Neutrophil (primary cell): ENCODE measurements around the gene TIMM21.

Experiments
- H3K27ac ChIP-seq: fragments of 200-600 bp; sonication (generic); 2 replicates; pipeline ENCODE4 v1.5.1; 2016; ENCODE audit warnings: mild to moderate bottlenecking, moderate library complexity
- H3K27me3 ChIP-seq: fragments of 200-600 bp; sonication (generic); 2 replicates; pipeline ENCODE4 v1.6.0; 2016; ENCODE audit warnings: mild to moderate bottlenecking
- H3K36me3 ChIP-seq: fragments of 200-600 bp; sonication (generic); 2 replicates; pipeline ENCODE4 v1.5.1; 2017
- H3K4me1 ChIP-seq, 2 experiments: fragments of 200-600 bp in 1 of 2; sonication (generic) in 1 of 2; 1 replicate in 1 of 2; 2 replicates in 1 of 2; pipeline versions ENCODE4 v1.5.1 to v1.6.1; 2013 to 2016; ENCODE audit warnings: low read depth in 1 of 2, low read length in 1 of 2, mild to moderate bottlenecking in 1 of 2, moderate library complexity in 1 of 2; ENCODE audit not compliant: control insufficient read depth in 1 of 2, insufficient read depth in 1 of 2
- H3K4me3 ChIP-seq, 2 experiments: fragments of 200-600 bp in 1 of 2; sonication (generic) in 1 of 2; 1 replicate in 1 of 2; 2 replicates in 1 of 2; pipeline ENCODE4 v1.5.1; 2013 to 2016; ENCODE audit warnings: low read depth in 1 of 2, low read length in 1 of 2, mild to moderate bottlenecking in 1 of 2, moderate library complexity in 1 of 2
- H3K9me3 ChIP-seq: fragments of 200-600 bp; sonication (generic); 2 replicates; pipeline ENCODE4 v1.5.1; 2016
- TF ChIP-seq, protein P1 (sequence below): fragments of 200-600 bp; sonication (generic); IDR thresholded peaks from 2 replicates; pipeline ENCODE4 v1.5.1; 2016; ENCODE audit warnings: antibody characterized with exemption

The TIMM21 gene

DNA sequence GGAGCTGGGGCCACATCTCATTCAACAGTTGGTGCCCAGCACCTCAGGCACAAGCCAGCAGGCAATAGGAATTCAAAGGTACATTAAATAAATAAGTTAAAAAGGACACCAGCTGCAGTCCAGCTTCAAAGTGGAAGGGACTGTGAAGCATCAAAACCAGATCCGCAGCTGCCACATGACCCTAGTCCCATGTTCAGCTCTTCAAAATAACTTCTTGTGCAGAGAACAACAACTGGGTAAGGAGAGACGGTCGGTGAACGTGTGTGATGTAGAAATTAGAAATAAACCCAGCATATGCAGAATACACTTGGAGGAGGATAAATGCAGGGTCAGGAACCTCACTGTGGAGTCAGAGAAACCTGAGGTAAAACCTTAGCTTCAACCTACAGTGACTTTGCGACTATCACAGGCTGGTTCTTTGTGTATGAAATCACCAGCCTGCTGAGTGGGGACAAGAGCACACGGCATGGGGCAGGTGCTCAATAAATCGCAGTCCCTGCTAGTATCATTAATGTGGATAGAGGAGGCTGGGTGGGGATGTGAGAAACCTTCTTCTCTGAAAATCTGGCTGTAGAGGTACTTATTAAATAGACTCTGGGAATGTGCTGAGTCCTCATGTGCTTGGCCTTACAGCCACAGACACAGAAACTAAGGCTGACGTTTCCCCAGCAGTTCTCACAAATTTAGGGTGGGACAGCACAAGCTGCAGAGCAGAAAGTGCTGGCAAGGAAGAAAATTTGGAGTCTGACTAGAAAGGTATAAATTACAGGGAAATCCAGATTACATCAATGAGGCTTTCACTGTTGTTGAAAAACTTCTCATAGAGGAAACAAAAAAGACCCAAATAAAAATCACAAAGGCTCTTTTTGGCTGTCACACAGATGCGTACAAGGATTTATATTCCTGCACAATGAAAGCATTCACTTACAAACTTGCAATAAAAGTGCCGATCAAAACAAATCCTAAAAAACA is 21.4 kb upstream of the TIMM21 start:
- Histone ChIP-seq H3K27me3 (peaks cover 23% of the 10 kb centered on the region), H3K36me3 (no peaks in the 10 kb centered on the region), H3K4me3 (no peak overlapping the region), H3K27ac (no peak overlapping the region), H3K4me1 (no peaks in the 10 kb centered on the region), H3K9me3 (no peaks in the 10 kb centered on the region)
- TF ChIP-seq, protein P1, sequence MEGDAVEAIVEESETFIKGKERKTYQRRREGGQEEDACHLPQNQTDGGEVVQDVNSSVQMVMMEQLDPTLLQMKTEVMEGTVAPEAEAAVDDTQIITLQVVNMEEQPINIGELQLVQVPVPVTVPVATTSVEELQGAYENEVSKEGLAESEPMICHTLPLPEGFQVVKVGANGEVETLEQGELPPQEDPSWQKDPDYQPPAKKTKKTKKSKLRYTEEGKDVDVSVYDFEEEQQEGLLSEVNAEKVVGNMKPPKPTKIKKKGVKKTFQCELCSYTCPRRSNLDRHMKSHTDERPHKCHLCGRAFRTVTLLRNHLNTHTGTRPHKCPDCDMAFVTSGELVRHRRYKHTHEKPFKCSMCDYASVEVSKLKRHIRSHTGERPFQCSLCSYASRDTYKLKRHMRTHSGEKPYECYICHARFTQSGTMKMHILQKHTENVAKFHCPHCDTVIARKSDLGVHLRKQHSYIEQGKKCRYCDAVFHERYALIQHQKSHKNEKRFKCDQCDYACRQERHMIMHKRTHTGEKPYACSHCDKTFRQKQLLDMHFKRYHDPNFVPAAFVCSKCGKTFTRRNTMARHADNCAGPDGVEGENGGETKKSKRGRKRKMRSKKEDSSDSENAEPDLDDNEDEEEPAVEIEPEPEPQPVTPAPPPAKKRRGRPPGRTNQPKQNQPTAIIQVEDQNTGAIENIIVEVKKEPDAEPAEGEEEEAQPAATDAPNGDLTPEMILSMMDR = no peak

DNA sequence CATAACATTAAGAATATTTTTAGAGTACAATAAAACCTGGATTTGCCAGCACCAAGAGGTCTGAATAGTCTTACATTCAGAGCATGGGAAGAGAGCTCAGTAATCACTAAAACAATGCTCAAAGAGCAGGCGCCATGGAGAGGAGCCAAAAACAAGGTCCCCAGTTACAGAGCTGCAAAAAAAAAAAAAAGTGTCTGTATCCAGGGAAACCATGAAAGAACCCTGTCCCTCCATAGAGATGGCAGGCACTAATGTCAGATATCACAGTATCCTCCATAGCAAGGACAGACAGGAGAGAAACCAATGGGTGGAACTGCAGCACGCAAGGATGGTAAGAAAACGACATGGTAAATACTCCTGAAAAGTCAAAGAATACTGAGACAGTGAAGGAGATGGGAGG is 20.2 kb upstream of the TIMM21 start:
- Histone ChIP-seq H3K36me3 (no peaks in the 10 kb centered on the region), H3K27ac (no peak overlapping the region), H3K27me3 (peaks cover 21% of the 10 kb centered on the region), H3K4me1 (no peaks in the 10 kb centered on the region), H3K4me3 (no peak overlapping the region), H3K9me3 (no peaks in the 10 kb centered on the region)
- TF ChIP-seq, protein P1 = no peak

DNA sequence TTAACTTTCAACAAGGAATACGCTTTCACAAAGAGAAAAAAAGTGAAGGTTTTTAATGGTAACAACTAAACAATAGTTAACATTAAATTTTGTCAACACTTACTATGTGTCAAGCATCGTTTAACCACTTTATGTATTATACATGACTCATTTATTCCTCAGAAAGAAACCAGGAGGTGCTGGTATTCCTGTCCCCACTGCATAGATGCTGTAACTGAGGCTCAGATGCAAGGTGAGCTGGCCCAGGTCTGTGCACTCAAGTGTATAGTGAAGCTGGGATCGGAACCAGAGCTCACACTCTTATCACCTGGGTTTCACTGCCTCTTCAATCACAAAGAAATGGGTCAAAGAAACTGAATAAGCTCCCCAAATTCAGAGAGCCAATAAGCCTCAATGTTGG is 17.2 kb upstream of the TIMM21 start:
- no peaks in the 10 kb centered on the region for H3K36me3 ChIP-seq
- H3K27me3 ChIP-seq = peaks cover 21% of the 10 kb centered on the region
- TF ChIP-seq, protein P1 = no peak
- H3K4me3 ChIP-seq = no peak overlapping the region
- no peaks in the 10 kb centered on the region for H3K4me1 ChIP-seq
- no peaks in the 10 kb centered on the region for H3K9me3 ChIP-seq
- no peak overlapping the region for H3K27ac ChIP-seq

DNA sequence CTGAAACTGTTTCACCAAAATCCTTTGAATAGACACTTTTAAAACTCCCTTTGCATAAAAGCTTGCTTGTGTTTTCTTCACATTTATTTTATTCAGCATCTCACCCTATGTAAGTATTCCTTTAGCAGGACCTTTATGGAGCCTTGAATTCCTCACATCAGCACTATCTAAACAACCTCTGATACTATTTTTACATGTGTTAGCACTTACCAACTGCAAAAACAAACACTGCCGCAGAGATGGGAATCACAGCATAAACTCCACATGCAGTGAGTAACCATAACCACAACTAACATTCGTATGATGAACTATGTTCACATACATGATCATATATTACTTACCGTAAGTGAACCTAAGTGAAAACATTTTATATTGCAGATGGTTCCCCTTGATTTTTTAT is 16.1 kb upstream of the TIMM21 start:
- no peaks in the 10 kb centered on the region for H3K9me3 ChIP-seq
- no peaks in the 10 kb centered on the region for H3K36me3 ChIP-seq
- H3K4me1 ChIP-seq = no peaks in the 10 kb centered on the region
- TF ChIP-seq, protein P1 = no peak
- H3K27me3 ChIP-seq = peaks cover 18% of the 10 kb centered on the region
- no peak overlapping the region for H3K27ac ChIP-seq
- no peak overlapping the region for H3K4me3 ChIP-seq

DNA sequence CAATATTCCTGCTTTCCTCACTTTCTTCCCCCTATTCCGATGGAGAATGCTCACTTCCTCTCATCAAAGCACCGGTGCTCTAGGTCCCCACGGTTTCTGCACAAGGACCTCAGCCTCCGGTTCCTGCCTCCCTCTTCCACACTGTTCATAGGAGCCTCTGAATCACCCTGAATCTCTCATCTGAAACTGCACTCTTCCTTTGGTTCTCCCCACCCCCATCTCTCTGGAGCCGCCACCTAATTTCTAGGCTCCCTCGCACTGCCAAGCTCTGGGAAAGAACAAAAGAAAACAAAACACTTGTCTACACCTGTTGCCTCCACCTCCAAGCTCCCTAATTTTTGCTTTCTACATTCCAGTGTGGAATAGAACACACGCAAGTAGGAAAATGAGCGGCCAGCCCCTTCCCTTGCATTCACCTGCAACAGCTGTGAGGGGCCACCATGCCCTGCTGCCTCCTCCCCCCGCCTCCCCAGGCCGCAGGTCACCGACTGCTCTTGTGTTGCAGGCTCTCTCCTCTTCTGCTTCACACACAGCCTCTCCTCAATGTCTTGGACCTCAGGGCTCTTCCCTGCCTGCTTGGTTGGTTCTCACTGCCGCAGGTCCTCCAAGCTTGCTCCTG is 10.3 kb upstream of the TIMM21 start:
- no peaks in the 10 kb centered on the region for H3K4me1 ChIP-seq
- no peaks in the 10 kb centered on the region for H3K27me3 ChIP-seq
- H3K36me3 ChIP-seq = no peaks in the 10 kb centered on the region
- H3K9me3 ChIP-seq = no peaks in the 10 kb centered on the region
- no peak overlapping the region for H3K27ac ChIP-seq
- no peak overlapping the region for H3K4me3 ChIP-seq
- TF ChIP-seq, protein P1 = no peak
